SK-N-SH treated with all-trans-retinoic acid at 6 μM for 48 hours (cell line): ENCODE results near the gene ADO.

Experiments
- ATAC-seq: fragments of 200-7000 bp; cut with Tn5 transposase; 3 replicates; pipeline ENCODE4 v1.9.1; 2020; ENCODE audit warnings: mild to moderate bottlenecking, moderate library complexity
- ARNTL ChIP-seq: fragments of 450-650 bp; formaldehyde crosslinking; IDR thresholded peaks from 2 replicates; pipeline ENCODE4 v1.5.0; 2020; ENCODE audit warnings: low read depth, mild to moderate bottlenecking, moderate library complexity, borderline replicate concordance
- BACH2 ChIP-seq: fragments of 250-450 bp; sonication (Bioruptor Pico); IDR thresholded peaks from 2 replicates; pipeline ENCODE4 v1.9.0; 2021; ENCODE audit warnings: mild to moderate bottlenecking, borderline replicate concordance
- CSDC2 ChIP-seq: fragments of 250-450 bp; sonication (Bioruptor Pico); IDR thresholded peaks from 2 replicates; pipeline ENCODE4 v1.5.0; 2020; ENCODE audit warnings: mild to moderate bottlenecking, moderate library complexity
- CSRNP3 ChIP-seq: fragments of 250-450 bp; sonication (Bioruptor Pico); IDR thresholded peaks from 2 replicates; pipeline ENCODE4 v1.5.1; 2021; ENCODE audit warnings: mild to moderate bottlenecking, moderate library complexity
- ESRRG ChIP-seq: fragments of 250-450 bp; sonication (Bioruptor Pico); IDR thresholded peaks from 2 replicates; pipeline ENCODE4 v1.6.1; 2021; ENCODE audit warnings: mild to moderate bottlenecking
- GLIS3 ChIP-seq: fragments of 250-450 bp; sonication (Bioruptor Pico); IDR thresholded peaks from 2 replicates; pipeline ENCODE4 v1.5.0; 2020; ENCODE audit warnings: mild to moderate bottlenecking, moderate library complexity
- ISL1 ChIP-seq: fragments of 250-450 bp; sonication (Bioruptor Pico); IDR thresholded peaks from 2 replicates; pipeline ENCODE4 v2.1.2; 2022; ENCODE audit warnings: mild to moderate bottlenecking, moderate library complexity
- OSR1 ChIP-seq: fragments of 250-450 bp; sonication (Bioruptor Pico); IDR thresholded peaks from 2 replicates; pipeline ENCODE4 v1.8.0; 2022; ENCODE audit warnings: moderate library complexity, mild to moderate bottlenecking, inconsistent platforms
- PPARA ChIP-seq: fragments of 250-450 bp; sonication (Bioruptor Pico); IDR thresholded peaks from 2 replicates; pipeline ENCODE4 v1.5.0; 2020; ENCODE audit warnings: mild to moderate bottlenecking, borderline replicate concordance
- TCF4 ChIP-seq: fragments of 250-450 bp; sonication (Bioruptor Pico); IDR thresholded peaks from 2 replicates; pipeline ENCODE4 v1.8.0; 2021; ENCODE audit warnings: mild to moderate bottlenecking, moderate library complexity, borderline replicate concordance
- TOX ChIP-seq: fragments of 250-450 bp; sonication (Bioruptor Pico); IDR thresholded peaks from 2 replicates; pipeline ENCODE4 v1.8.0; 2021; ENCODE audit warnings: mild to moderate bottlenecking, moderate library complexity, borderline replicate concordance
- TSHZ2 ChIP-seq: fragments of 250-450 bp; sonication (Bioruptor Pico); IDR thresholded peaks from 2 replicates; pipeline ENCODE4 v1.5.0; 2020; ENCODE audit warnings: mild to moderate bottlenecking, moderate library complexity
- ZC3H10 ChIP-seq: fragments of 250-450 bp; sonication (Bioruptor Pico); IDR thresholded peaks from 2 replicates; pipeline ENCODE4 v1.5.1; 2021; ENCODE audit warnings: mild to moderate bottlenecking, moderate library complexity
- ZFP3 ChIP-seq: fragments of 250-450 bp; sonication (Bioruptor Pico); IDR thresholded peaks from 2 replicates; pipeline ENCODE4 v1.5.0; 2020; ENCODE audit warnings: mild to moderate bottlenecking, moderate library complexity
- ZFP30 ChIP-seq: fragments of 450-650 bp; formaldehyde crosslinking; IDR thresholded peaks from 2 replicates; pipeline ENCODE4 v1.5.0; 2022; ENCODE audit warnings: mild to moderate bottlenecking, moderate library complexity
- ZNF70 ChIP-seq: fragments of 450-650 bp; formaldehyde crosslinking; IDR thresholded peaks from 2 replicates; pipeline ENCODE4 v1.5.0; 2020; ENCODE audit warnings: mild to moderate bottlenecking, moderate library complexity
- ZNF8 ChIP-seq: fragments of 450-650 bp; formaldehyde crosslinking; IDR thresholded peaks from 2 replicates; pipeline ENCODE4 v1.5.0; 2020; ENCODE audit warnings: mild to moderate bottlenecking, moderate library complexity
- TF ChIP-seq, protein P1 (sequence below): fragments of 250-450 bp; sonication (Bioruptor Pico); IDR thresholded peaks from 2 replicates; pipeline ENCODE4 v1.8.0; 2020; ENCODE audit warnings: mild to moderate bottlenecking, moderate library complexity, borderline replicate concordance
- TF ChIP-seq, protein P2 (sequence below): fragments of 250-450 bp; sonication (Bioruptor Pico); IDR thresholded peaks from 2 replicates; pipeline ENCODE4 v1.5.1; 2020; ENCODE audit warnings: low read depth, mild to moderate bottlenecking, moderate library complexity

The ADO gene

DNA sequence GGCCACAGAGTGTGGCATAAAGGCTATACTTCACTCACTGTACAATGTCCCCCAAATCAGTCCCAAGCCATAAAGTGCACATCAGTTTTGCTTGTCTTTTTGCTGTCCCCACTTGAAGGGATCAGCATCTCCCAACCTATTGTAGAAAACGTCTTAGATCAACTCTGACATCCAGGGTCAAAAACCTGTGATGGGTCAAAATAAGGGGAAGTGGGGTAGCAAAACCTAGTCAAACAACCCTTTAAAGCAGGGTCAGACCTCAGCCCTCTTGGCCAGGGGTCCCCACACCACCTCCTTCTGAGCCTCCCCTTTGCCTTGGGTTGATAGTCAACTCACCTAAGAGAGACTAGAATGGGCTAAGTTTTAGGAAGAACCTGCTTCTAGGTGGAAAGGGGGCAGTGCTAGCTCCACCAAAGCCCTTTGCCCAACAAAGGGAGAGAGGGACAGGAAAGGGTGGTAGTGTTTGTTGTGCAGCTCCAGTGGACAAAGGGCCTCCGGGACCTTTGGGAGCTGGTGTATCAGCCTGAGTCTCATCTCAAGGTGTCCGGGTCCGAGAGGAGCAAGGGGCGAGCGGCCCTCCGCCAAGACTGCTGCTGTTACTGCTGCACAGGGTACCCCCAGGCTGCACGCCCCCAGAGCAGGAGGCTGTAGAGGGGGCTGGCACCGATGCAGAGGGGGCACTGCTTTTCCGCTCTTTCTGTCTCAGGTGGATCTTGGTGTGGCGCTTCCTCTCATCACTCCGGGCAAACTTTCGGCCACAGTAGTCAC lies 8.3 kb downstream of the ADO start:
- no peak for TF ChIP-seq ZFP3 (CRISPR knock-in tag)
- TF ChIP-seq ZNF70 (CRISPR knock-in tag) = no peak
- no peak for TF ChIP-seq ESRRG (CRISPR knock-in tag)
- TF ChIP-seq ISL1 (CRISPR knock-in tag) = no peak
- no peak for TF ChIP-seq ZC3H10 (CRISPR knock-in tag)
- no peak for TF ChIP-seq ZNF8 (CRISPR knock-in tag)
- no peak for TF ChIP-seq TCF4 (CRISPR knock-in tag)
- TF ChIP-seq CSRNP3 (CRISPR knock-in tag) = no peak
- no peak for ATAC-seq

GRCh38 chr10:62813453-62813852 lies 8.9 kb downstream of the ADO start:
- no peak for TF ChIP-seq PPARA (CRISPR knock-in tag)
- no peak for TF ChIP-seq ISL1 (CRISPR knock-in tag)
- TF ChIP-seq, all 23 proteins: peak for 0
- no peak for ATAC-seq

GRCh38 chr10:62813981-62814380 lies 9.5 kb downstream of the ADO start:
- TF ChIP-seq ARNTL (CRISPR knock-in tag) (no peak), ZNF8 (CRISPR knock-in tag) (no peak), ISL1 (CRISPR knock-in tag) (no peak), ZFP3 (CRISPR knock-in tag) (no peak), PPARA (CRISPR knock-in tag) (no peak)
- ATAC-seq = no peak

GRCh38 chr10:62814756-62815380 lies 10.3 kb downstream of the ADO start:
- no peak for ATAC-seq
- TF ChIP-seq ARNTL (CRISPR knock-in tag) (no peak), GLIS3 (CRISPR knock-in tag) (no peak), ZNF8 (CRISPR knock-in tag) (no peak), TCF4 (CRISPR knock-in tag) (no peak), ESRRG (CRISPR knock-in tag) (no peak), ZNF70 (CRISPR knock-in tag) (no peak), BACH2 (no peak)
- TF ChIP-seq, protein P1, sequence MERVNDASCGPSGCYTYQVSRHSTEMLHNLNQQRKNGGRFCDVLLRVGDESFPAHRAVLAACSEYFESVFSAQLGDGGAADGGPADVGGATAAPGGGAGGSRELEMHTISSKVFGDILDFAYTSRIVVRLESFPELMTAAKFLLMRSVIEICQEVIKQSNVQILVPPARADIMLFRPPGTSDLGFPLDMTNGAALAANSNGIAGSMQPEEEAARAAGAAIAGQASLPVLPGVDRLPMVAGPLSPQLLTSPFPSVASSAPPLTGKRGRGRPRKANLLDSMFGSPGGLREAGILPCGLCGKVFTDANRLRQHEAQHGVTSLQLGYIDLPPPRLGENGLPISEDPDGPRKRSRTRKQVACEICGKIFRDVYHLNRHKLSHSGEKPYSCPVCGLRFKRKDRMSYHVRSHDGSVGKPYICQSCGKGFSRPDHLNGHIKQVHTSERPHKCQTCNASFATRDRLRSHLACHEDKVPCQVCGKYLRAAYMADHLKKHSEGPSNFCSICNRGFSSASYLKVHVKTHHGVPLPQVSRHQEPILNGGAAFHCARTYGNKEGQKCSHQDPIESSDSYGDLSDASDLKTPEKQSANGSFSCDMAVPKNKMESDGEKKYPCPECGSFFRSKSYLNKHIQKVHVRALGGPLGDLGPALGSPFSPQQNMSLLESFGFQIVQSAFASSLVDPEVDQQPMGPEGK (CRISPR knock-in tag) = no peak
- TF ChIP-seq, protein P2, sequence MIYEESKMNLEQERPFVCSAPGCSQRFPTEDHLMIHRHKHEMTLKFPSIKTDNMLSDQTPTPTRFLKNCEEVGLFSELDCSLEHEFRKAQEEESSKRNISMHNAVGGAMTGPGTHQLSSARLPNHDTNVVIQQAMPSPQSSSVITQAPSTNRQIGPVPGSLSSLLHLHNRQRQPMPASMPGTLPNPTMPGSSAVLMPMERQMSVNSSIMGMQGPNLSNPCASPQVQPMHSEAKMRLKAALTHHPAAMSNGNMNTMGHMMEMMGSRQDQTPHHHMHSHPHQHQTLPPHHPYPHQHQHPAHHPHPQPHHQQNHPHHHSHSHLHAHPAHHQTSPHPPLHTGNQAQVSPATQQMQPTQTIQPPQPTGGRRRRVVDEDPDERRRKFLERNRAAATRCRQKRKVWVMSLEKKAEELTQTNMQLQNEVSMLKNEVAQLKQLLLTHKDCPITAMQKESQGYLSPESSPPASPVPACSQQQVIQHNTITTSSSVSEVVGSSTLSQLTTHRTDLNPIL (CRISPR knock-in tag) = no peak

DNA sequence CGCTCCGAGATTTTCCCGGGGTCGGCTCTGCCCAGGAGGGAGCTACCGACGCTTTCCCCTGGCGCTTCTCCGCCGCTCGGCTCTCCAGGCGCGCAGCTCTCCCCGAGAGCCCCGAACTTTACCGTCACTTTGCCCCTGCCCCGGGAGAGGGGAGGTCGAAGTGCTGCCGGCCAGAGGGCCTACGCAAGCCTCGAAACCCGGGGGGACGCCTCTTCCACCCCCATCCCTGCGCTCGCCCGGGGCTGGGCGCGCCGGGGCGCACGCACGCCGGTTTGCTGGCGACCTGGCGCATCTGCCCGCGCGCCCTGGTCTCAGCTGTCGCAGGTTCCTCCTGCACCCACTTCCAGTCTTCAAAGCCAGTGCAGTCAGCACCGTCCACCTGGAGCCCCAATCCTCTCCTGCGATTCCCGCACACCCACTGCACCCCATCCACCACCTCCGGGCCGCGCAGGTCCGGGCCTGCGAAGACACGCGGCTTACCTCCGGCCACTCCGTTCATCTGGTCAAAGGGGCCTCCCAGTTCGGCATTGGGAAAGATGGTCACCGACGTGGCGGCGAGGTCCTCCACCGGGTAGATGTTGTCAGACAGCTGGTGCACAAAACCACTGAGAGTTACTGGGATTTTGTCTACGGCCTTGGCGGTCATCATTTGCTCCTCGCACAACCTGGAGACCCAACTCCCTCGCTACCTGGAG lies 11.0 kb downstream of the ADO start:
- no peak for TF ChIP-seq TSHZ2 (CRISPR knock-in tag)
- no peak for TF ChIP-seq ZFP30 (CRISPR knock-in tag)
- TF ChIP-seq, protein P2 (CRISPR knock-in tag) = no peak
- TF ChIP-seq TOX (CRISPR knock-in tag) = no peak
- no peak for TF ChIP-seq PPARA (CRISPR knock-in tag)
- TF ChIP-seq OSR1 (CRISPR knock-in tag) = no peak
- TF ChIP-seq CSDC2 (CRISPR knock-in tag) = no peak
- TF ChIP-seq CSRNP3 (CRISPR knock-in tag) = no peak
- TF ChIP-seq, all 23 proteins: peak for 0
- no peak for ATAC-seq
